22Rv1 (cell line): ENCODE data around the gene PNKP.

Experiments
- CTCF ChIP-seq: fragments of 450-650 bp; IDR thresholded peaks from 2 replicates; pipeline ENCODE4 v1.5.1; 2017; ENCODE audit warnings: mild to moderate bottlenecking
- ZFX ChIP-seq: fragments of 450-650 bp; IDR thresholded peaks from 2 replicates; pipeline ENCODE4 v1.6.1; 2017; ENCODE audit warnings: antibody characterized with exemption, borderline replicate concordance

- TF ChIP-seq CTCF (no peak), ZFX (no peak)
Measured at GRCh38 chr19:49877879-49878743, 10.7 kb upstream of the PNKP start.
